A172 (cell line): ENCODE results near the gene LGALS9B. TPM values are rescaled to one million over a fixed set of nuclear protein-coding genes. Genes with fewer than 3 reads are reported as not detected.
"Not testable (repeated sequence)": the region's sequence is repeated elsewhere in the genome, so short reads cannot be mapped to it uniquely, and the experiment has no call there.

Source experiments
- DNase-seq: peaks from one replicate; pipeline ENCODE4 v3.0.0-alpha.2; 2015; ENCODE audit warnings: low spot score
- total RNA-seq: library from RNA; depleted of rRNA; stranded (reverse); fragments of >200 nt; shearing (Covaris generic); gene quantifications from 2 replicates; pipeline ENCODE4 v1.2.3, GENCODE V29; 2014; rRNA removed

Gene LGALS9B
- total RNA-seq, 1 experiment from 2014 or later, result not detected

DNA sequence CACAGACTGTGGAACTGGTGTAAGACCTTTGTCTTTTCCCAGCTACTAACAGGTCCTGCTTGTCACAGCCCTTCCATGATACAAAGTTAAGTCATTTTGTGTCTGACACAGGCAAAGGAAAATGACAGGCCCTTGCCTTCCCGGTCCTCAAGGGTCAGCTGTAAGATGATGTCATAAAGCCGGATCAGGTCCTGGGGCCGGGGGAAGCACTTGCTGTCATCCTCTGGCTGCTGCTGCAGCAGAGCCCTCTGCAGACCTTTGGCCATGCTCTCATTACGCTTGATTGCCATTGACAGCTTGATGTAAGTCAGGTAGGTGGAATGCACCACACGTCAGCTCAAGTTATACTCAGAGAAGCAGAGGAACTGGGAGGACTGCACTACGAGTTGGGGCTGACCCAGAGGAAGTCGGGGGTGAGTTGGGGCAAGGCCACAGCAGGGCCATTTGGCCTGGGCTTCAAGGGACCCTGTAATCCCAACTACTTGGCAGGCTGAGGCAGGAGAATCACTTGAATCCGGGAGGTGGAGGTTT lies 50.9 kb downstream of the LGALS9B start:
- not testable (repeated sequence) for DNase-seq

DNA sequence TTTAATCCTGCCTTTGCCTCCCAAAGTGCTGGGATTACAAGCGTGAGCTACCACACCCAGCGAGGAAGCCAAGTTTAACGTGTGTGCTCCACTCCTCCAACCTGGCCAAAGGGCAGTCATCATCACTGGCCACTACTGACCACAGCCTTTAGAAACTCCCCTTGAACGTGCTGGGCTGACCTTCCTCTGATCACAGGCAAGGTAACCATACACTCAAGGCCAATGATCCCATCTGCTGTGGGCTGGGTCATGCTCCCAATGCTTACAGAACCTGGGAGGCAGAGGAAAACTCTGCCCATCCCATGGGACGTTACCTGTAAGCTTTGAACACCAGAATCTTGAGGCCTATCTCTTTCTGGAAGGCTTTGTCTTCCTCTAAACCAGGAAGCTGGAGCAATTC lies 51.9 kb downstream of the LGALS9B start:
- DNase-seq, result not testable (repeated sequence)

DNA sequence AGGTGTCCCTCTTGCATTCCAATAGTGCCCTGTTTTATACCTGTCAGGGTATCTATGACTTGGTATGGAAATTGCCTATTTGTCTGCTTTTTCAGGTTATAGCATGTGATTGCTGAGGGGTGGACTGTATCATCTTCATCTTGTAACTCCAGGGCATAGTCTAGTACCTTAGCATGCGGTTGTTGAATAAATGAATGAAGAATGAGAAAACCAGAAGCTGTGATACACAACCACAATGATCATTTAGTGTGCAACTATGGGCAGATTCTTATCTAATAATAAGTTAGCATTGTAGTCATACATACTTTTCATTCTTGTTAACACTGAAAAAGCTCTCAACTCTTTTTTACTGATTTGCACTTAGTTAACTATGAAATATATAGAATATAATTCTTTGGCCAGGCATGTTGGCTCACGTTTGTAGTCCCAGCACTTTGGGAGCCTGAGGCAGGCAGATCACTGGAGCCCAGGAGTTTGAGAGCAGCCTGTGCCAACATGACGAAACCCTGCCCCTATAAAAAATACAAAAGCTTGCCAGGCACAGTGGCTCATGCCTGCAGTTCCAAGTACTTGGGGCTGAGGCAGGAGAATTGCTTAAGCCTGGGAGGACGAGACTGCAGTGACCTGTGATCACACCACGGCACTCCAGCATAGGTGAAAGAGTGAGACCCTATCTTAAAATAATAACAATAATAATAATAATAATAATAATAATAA lies 65.9 kb downstream of the LGALS9B start:
- DNase-seq, result not testable (repeated sequence)

- not testable (repeated sequence) for DNase-seq
Measured at GRCh38 chr17:20400559-20401305, 66.6 kb downstream of the LGALS9B start.

Other genes starting within 250 kb of the LGALS9B start
- gene CDRT15L2, start 112.2 kb upstream of the LGALS9B start, total RNA-seq, result not detected in 2 replicates